ACC112 (cell line): ENCODE data around the gene TOX2.

Experiments
- H2AFZ ChIP-seq: fragments of 200-600 bp; sonication (generic); one replicate; pipeline ENCODE4 v1.6.0; 2017; ENCODE audit warnings: antibody characterized with exemption, low read length; ENCODE audit not compliant: unreplicated experiment
- H3K27ac ChIP-seq: fragments of 200-600 bp; sonication (generic); 2 replicates; pipeline ENCODE4 v1.5.1; 2014; ENCODE audit warnings: low read depth, mild to moderate bottlenecking, antibody characterized with exemption, low read length, moderate library complexity
- H3K27me3 ChIP-seq: fragments of 200-600 bp; sonication (generic); 2 replicates; pipeline ENCODE4 v1.6.1; 2014; ENCODE audit warnings: mild to moderate bottlenecking, antibody characterized with exemption, low read length, moderate library complexity, mixed read lengths; ENCODE audit not compliant: insufficient read depth
- H3K36me3 ChIP-seq: fragments of 200-600 bp; sonication (generic); 2 replicates; pipeline ENCODE4 v1.6.1; 2016; ENCODE audit warnings: mild to moderate bottlenecking, antibody characterized with exemption, low read length, moderate library complexity, mixed read lengths; ENCODE audit not compliant: insufficient read depth
- H3K4me1 ChIP-seq: fragments of 200-600 bp; sonication (generic); one replicate; pipeline ENCODE4 v1.6.1; 2016; ENCODE audit warnings: low read length, mixed read lengths; ENCODE audit not compliant: insufficient read depth, unreplicated experiment, control insufficient read depth
- H3K4me3 ChIP-seq: fragments of 200-600 bp; sonication (generic); 2 replicates; pipeline ENCODE4 v1.5.1; 2014; ENCODE audit warnings: mild to moderate bottlenecking, low read depth, low read length
- H3K79me2 ChIP-seq: fragments of 200-600 bp; sonication (generic); one replicate; pipeline ENCODE4 v1.6.0; 2016; ENCODE audit warnings: low read length; ENCODE audit not compliant: control insufficient read depth, unreplicated experiment, insufficient read depth

TOX2 gene

GRCh38 chr20:44065401-44066340 lies 151.0 kb downstream of the TOX2 start:
- Histone ChIP-seq H3K4me3 (no peak overlapping the region), H2AFZ (no peak overlapping the region), H3K27ac (no peak overlapping the region), H3K4me1 (no peaks in the 10 kb centered on the region), H3K36me3 (no peaks in the 10 kb centered on the region), H3K27me3 (no peaks in the 10 kb centered on the region), H3K79me2 (no peaks in the 10 kb centered on the region)

- H3K36me3 ChIP-seq = no peaks in the 10 kb centered on the region
- H3K4me1 ChIP-seq = no peaks in the 10 kb centered on the region
- H3K79me2 ChIP-seq = no peaks in the 10 kb centered on the region
- H2AFZ ChIP-seq = no peak overlapping the region
- H3K4me3 ChIP-seq = no peak overlapping the region
- no peaks in the 10 kb centered on the region for H3K27me3 ChIP-seq
- H3K27ac ChIP-seq = no peak overlapping the region
Measured at GRCh38 chr20:44066645-44067606, 152.3 kb downstream of the TOX2 start.

- Histone ChIP-seq H3K27ac (no peak overlapping the region), H3K79me2 (no peaks in the 10 kb centered on the region), H3K4me3 (no peak overlapping the region)
Measured at GRCh38 chr20:44067650-44068081, 153.0 kb downstream of the TOX2 start.

GRCh38 chr20:44068316-44069201 lies 153.9 kb downstream of the TOX2 start:
- no peak overlapping the region for H2AFZ ChIP-seq

More at GRCh38 chr20:44067650-44068081, 153.0 kb downstream of the TOX2 start:
- H2AFZ ChIP-seq = no peak overlapping the region
- no peaks in the 10 kb centered on the region for H3K4me1 ChIP-seq
- H3K36me3 ChIP-seq = no peaks in the 10 kb centered on the region
- no peaks in the 10 kb centered on the region for H3K27me3 ChIP-seq

GRCh38 chr20:44069203-44070011 lies 154.8 kb downstream of the TOX2 start:
- Histone ChIP-seq H3K36me3 (no peaks in the 10 kb centered on the region), H3K4me3 (no peak overlapping the region), H3K27ac (no peak overlapping the region), H2AFZ (no peak overlapping the region), H3K79me2 (no peaks in the 10 kb centered on the region), H3K4me1 (peaks cover 2% of the 10 kb centered on the region), H3K27me3 (peaks cover 2% of the 10 kb centered on the region; the same call in 1 of the 2 replicates)

More at GRCh38 chr20:44068316-44069201, 153.9 kb downstream of the TOX2 start:
- Histone ChIP-seq H3K79me2 (no peaks in the 10 kb centered on the region), H3K27me3 (peaks cover 2% of the 10 kb centered on the region; the same call in 1 of the 2 replicates), H3K36me3 (no peaks in the 10 kb centered on the region), H3K27ac (no peak overlapping the region), H3K4me3 (no peak overlapping the region), H3K4me1 (no peaks in the 10 kb centered on the region)

- no peaks in the 10 kb centered on the region for H3K36me3 ChIP-seq
- no peaks in the 10 kb centered on the region for H3K79me2 ChIP-seq
- peaks cover 2% of the 10 kb centered on the region; the same call in 1 of the 2 replicates for H3K27me3 ChIP-seq
- no peak overlapping the region for H3K4me3 ChIP-seq
- H2AFZ ChIP-seq = no peak overlapping the region
- H3K4me1 ChIP-seq = peaks cover 6% of the 10 kb centered on the region
- H3K27ac ChIP-seq = no peak overlapping the region
Measured at GRCh38 chr20:44070139-44070900, 155.7 kb downstream of the TOX2 start.

- Histone ChIP-seq H3K36me3 (no peaks in the 10 kb centered on the region), H2AFZ (no peak overlapping the region), H3K27me3 (peaks cover 2% of the 10 kb centered on the region; the same call in 1 of the 2 replicates), H3K4me1 (peaks cover 6% of the 10 kb centered on the region), H3K27ac (no peak overlapping the region), H3K4me3 (no peak overlapping the region), H3K79me2 (no peaks in the 10 kb centered on the region)
Measured at GRCh38 chr20:44071057-44071456, 156.4 kb downstream of the TOX2 start.

GRCh38 chr20:44071526-44072111 lies 157.0 kb downstream of the TOX2 start:
- Histone ChIP-seq H3K27me3 (peaks cover 2% of the 10 kb centered on the region; the same call in 1 of the 2 replicates), H2AFZ (no peak overlapping the region), H3K27ac (no peak overlapping the region), H3K4me3 (no peak overlapping the region), H3K36me3 (no peaks in the 10 kb centered on the region), H3K79me2 (no peaks in the 10 kb centered on the region), H3K4me1 (peaks cover 6% of the 10 kb centered on the region)
